GM19372 (cell line): ENCODE results near the gene MGST2.

Experiments
- ATAC-seq: cut with Tn5 transposase; IDR thresholded peaks from one replicate; pipeline ENCODE4 v1.9.1; 2021; ENCODE audit warnings: mild to moderate bottlenecking, low read depth, moderate library complexity; ENCODE audit not compliant: unreplicated experiment

MGST2 gene

GRCh38 chr4:139735381-139736273 lies 70.0 kb downstream of the MGST2 start:
- ATAC-seq, result no peak

DNA sequence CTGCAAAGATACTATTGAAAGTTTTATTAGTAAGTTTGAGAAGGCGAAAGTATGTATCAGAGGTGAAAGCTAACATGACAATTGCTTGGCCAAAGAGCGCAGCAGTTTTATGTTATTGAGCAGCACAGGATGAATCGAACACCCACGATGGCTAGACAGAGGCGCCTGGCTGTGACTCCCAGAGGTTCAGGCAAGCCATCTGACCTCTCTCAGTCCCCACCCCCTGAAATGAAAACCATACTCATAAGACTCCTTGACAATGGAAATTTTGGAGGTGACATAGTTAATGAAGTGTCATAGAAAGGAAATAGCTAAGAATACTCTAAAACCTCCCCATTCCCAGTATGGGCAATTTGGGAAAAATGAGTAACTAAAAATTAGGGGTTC lies 70.6 kb downstream of the MGST2 start:
- no peak for ATAC-seq

GRCh38 chr4:139736661-139737060 lies 71.0 kb downstream of the MGST2 start:
- no peak for ATAC-seq

DNA sequence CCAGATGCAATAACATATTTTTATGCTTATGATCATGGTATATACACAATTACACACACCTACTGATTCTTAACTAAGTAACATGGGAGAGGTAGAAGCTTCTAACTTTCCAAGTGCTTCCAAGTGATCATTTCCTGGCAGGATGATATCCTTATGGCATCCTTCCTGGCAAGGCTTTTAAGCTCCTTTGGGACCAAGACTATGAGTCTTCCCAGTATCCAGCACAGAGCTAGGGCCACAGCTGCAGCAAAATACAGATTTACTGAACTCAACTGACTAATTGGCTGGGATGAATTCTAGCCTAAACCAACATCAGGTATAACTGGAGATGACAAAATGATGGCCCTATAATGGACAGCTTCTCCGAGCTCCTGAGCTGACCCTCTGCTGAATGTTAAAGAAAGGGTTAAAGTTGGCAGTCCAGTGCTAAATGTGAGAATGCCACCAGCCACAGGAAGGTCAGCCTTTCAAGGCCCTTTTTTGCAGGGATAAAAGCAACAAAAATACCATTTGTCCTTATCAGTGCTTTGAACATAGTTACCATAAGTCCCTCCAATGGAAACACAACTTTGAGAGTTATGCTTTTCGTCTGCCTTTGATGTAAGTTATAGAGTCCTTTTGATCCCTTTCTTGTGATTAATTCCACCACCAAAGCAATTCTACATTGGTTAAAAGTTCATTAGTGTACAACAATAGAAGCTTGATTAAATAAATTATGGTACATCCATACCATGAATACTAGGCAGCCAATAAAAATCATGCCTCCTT lies 73.4 kb downstream of the MGST2 start:
- ATAC-seq, result no peak

- no peak for ATAC-seq
These were observed 74.5 kb downstream of the MGST2 start for GRCh38 chr4:139740121-139740520.

GRCh38 chr4:139740531-139741041 lies 75.0 kb downstream of the MGST2 start:
- no peak for ATAC-seq

- no peak for ATAC-seq
These were observed 77.4 kb downstream of the MGST2 start for GRCh38 chr4:139743027-139743426.

DNA sequence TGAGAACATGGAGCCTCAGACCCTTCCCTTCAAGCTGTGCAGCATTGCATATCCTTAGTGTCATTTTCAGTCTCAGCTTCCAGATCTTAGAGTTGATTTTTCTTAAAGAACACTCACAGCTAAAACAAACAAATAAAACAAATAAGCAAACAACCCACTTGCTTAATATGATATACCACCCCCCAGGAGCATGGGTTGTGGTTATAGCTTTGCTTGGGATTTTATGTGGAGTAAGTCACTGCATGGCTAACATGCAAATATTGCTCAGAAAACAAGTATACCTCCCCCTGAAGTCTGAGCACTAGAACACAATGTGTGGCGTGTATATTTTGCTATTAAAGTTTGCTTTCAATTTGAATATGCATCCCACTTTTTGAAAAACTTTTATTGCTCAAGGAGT lies 78.6 kb downstream of the MGST2 start:
- no peak for ATAC-seq

GRCh38 chr4:139745111-139745639 lies 79.6 kb downstream of the MGST2 start:
- no peak for ATAC-seq

- no peak for ATAC-seq
These were observed 81.0 kb downstream of the MGST2 start for GRCh38 chr4:139746431-139747171.

- no peak for ATAC-seq
These were observed 83.7 kb downstream of the MGST2 start for GRCh38 chr4:139749338-139749737.

- ATAC-seq, result no peak
These were observed 84.3 kb downstream of the MGST2 start for GRCh38 chr4:139749835-139750498.

GRCh38 chr4:139753686-139754085 lies 88.1 kb downstream of the MGST2 start:
- no peak for ATAC-seq
